Heart left ventricle (tissue), 16 donors: ENCODE results near the gene RNU5D-1. TPM values are rescaled to one million over a fixed set of nuclear protein-coding genes. Genes with fewer than 3 reads are reported as not detected.
A peak's percentile ranks its signal among the peaks of the same experiment; 100 is the strongest.

Source experiments
- ATAC-seq, 4 donors: fragments of 200-7000 bp; cut with Tn5 transposase; one replicate each; pipeline ENCODE4 v1.9.1; 2020 to 2022; ENCODE audit warnings: moderate library complexity in 4 of 4, mild to moderate bottlenecking in 3 of 4, moderate number of reproducible peaks in 1 of 4
- DNase-seq, 5 donors: peaks; one replicate each; pipeline ENCODE4 v3.0.0-alpha.2; 2020
- H3K27ac ChIP-seq, 12 donors: fragments of 200-600 bp; sonication (generic) in 4 of 12; one replicate each; pipeline versions ENCODE4 v1.5.0 to v1.8.0; 2016 to 2022; ENCODE audit warnings: mild to moderate bottlenecking in 2 of 12
- H3K27me3 ChIP-seq, 9 donors: fragments of 200-600 bp; sonication (generic) in 2 of 9; one replicate each; pipeline versions ENCODE4 v1.5.1 to v1.8.0; 2016 to 2022; ENCODE audit warnings: mild to moderate bottlenecking in 3 of 9
- H3K36me3 ChIP-seq, 9 donors: fragments of 200-600 bp; sonication (generic) in 2 of 9; one replicate each; pipeline versions ENCODE4 v1.5.0 to v1.8.0; 2018 to 2022; ENCODE audit warnings: mild to moderate bottlenecking in 2 of 9
- H3K4me1 ChIP-seq, 12 donors: fragments of 200-600 bp; sonication (generic) in 4 of 12; one replicate each; pipeline versions ENCODE4 v1.5.0 to v1.8.0; 2016 to 2022; ENCODE audit warnings: mild to moderate bottlenecking in 3 of 12
- H3K4me3 ChIP-seq, 12 donors: fragments of 200-600 bp; sonication (generic) in 4 of 12; one replicate each; pipeline versions ENCODE4 v1.5.0 to v1.8.0; 2017 to 2022; ENCODE audit warnings: mild to moderate bottlenecking in 9 of 12, moderate library complexity in 4 of 12
- H3K9me3 ChIP-seq, 12 donors: fragments of 200-600 bp; sonication (generic) in 4 of 12; one replicate each; pipeline versions ENCODE4 v1.5.0 to v1.8.0; 2016 to 2022; ENCODE audit warnings: mild to moderate bottlenecking in 1 of 12
- POLR2A ChIP-seq, 2 donors: fragments of 450-650 bp; IDR thresholded peaks; one replicate each; pipeline ENCODE4 v1.6.1; 2017; ENCODE audit warnings: antibody characterized with exemption in 2 of 2, mild to moderate bottlenecking in 2 of 2, moderate library complexity in 2 of 2
- WGBS, 4 donors: extraction: QIAGEN DNeasy Blood & Tissue Kit in 2 of 4; methylation state at CpG; one replicate each; pipeline versions ENCODE4 v1.1.5 to v1.1.7; 2013 to 2018; 5-methylcytosine and 5-hydroxymethylcytosine counted together
- intact Hi-C, 10 donors: fragments of 100-400 bp; cut with DNase I; formaldehyde crosslinking; loops; one replicate each; pipeline versions ENCODE4 v1.11.1 to v1.14.2; 2022
- polyA plus RNA-seq, 2 donors: library from polyadenylated mRNA; stranded (reverse); fragments of 200-250 nt; gene quantifications; one replicate each; pipeline ENCODE4 v1.2.3, GENCODE V29; 2013
- total RNA-seq, 9 donors: library from RNA; depleted of rRNA in 2 of 9; stranded (reverse); fragments of >200 nt in 2 of 9; fragmentation: NEBNext Ultra II Directional in 3 of 9; extraction: Animal tissue kit (Norgen Biotek cat#: 25700) in 3 of 9; gene quantifications; one replicate each; pipeline versions ENCODE4 v1.1.0 to v1.2.4, GENCODE V29; 2016 to 2023
- TF ChIP-seq, protein P1 (sequence below), 12 donors: fragments of 200-600 bp; sonication (generic) in 4 of 12; IDR thresholded peaks; one replicate each; pipeline versions ENCODE4 v1.5.0 to v1.8.0; 2018 to 2022; ENCODE audit warnings: antibody characterized with exemption in 12 of 12, mild to moderate bottlenecking in 5 of 12
- donor health status: ischemic (EF 13 %, LVEDD 7.1; RV severe dilation, severe dysfunction).
- donor health status: healthy with polysubstance abuse.
- donor health status: DM: no; HTN: yes; CAD: no.
- donor health status: DM: no; HTN: no; CAD: no.
- donor health status: ischemic (EF 25% LVEDD 6.9; RV normal size, moderate dysfunction).
- donor health status: ischemic (EF 25% LVEDD 5.7; RV mildly dilated, moderate dysfunction).
- donor health status: healthy.
- donor health status: DM: yes; HTN: yes; CAD: no.
- donor health status: ischemic (EF 35%, LVEDD 5.7; RV mildly dilated, moderate dysfunction).
- donor health status: nonischemic (EF 11% LVEDD 7.7; RV severe dilation, severe dysfunction).
- donor health status: DM: yes; HTN: yes; CAD: no.
- donor health status: PGD.
- donor health status: ischemic (EF 29% LVEDD 5.4; RV normal size, mild dysfunction).
- donor health status: nonischemic (EF 23%, LVEDD 6.1; RV moderate dilation, normal function).

Gene RNU5D-1
- total and polyA plus RNA-seq, 11 donors: not detected

DNA sequence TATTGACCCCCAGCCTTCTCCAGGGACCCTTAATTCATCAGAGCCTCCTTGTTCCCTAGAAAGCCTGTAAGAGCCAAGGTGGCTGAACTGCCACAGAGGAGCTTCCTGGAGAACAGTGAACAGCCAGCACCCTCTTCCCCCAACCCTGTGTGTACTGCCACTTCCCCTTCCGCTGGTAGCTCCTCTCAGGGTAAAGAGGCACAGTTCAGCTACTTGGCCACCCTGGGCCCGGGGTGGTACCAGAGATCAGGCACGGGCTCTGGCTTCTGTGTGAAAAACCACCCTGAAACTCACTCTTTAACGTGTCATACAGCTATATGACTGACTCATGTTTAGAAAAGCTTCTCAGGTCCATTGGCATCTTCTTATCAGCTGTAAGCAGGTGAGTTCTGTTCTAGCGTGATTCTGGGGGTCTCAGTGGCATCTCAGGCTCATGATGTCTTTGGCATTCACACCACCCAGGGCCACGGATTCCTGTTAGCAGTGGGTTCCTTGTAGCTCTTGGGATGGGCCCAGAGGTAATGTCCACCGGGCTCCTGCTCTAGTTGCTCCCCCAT lies 34.1 kb downstream of the RNU5D-1 start:
- Histone ChIP-seq H3K4me1 (peaks cover 0 to 17% (median 0%) of the 10 kb centered on the region in 12 donors), H3K9me3 (no peaks in the 10 kb centered on the region), H3K27me3 (no peaks in the 10 kb centered on the region), H3K4me3 (no peak overlapping the region), H3K36me3 (no peaks in the 10 kb centered on the region), H3K27ac (no peak overlapping the region)
- DNase-seq: no peak
- intact Hi-C loops: no loop called here
- 72 to 83% (median 77%) methylated on average over 7 of the region's 7 CpGs for WGBS, 4 donors
- peak in 3 of 4 donors; percentile 41 to 72 (median 47) for ATAC-seq
- no peak for TF ChIP-seq POLR2A (IDR thresholded peaks at IDR 0.05)
- TF ChIP-seq, protein P1, sequence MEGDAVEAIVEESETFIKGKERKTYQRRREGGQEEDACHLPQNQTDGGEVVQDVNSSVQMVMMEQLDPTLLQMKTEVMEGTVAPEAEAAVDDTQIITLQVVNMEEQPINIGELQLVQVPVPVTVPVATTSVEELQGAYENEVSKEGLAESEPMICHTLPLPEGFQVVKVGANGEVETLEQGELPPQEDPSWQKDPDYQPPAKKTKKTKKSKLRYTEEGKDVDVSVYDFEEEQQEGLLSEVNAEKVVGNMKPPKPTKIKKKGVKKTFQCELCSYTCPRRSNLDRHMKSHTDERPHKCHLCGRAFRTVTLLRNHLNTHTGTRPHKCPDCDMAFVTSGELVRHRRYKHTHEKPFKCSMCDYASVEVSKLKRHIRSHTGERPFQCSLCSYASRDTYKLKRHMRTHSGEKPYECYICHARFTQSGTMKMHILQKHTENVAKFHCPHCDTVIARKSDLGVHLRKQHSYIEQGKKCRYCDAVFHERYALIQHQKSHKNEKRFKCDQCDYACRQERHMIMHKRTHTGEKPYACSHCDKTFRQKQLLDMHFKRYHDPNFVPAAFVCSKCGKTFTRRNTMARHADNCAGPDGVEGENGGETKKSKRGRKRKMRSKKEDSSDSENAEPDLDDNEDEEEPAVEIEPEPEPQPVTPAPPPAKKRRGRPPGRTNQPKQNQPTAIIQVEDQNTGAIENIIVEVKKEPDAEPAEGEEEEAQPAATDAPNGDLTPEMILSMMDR (IDR thresholded peaks at IDR 0.05): no peak

DNA sequence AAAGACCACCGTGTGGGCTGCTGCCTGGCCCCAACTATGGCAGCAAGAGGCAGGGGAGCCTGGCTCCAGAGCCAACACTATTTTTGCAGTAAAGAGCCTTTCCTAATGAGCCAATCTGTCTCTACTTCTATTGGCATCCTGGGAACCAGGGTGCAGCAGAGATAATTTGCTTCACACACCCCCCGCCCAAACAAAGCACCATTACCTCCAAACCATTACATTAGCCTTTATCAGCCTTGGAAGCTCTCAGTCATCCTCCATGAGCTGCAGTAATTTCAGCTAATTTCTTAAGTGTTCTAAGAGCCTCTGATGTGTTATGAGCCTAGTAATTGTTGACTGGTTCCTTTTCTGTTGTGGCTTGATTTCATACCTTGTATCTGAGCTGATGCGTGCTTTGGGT lies 34.9 kb downstream of the RNU5D-1 start:
- intact Hi-C loops: no loop called here
- no peak for ATAC-seq
- Histone ChIP-seq H3K36me3 (no peaks in the 10 kb centered on the region), H3K27ac (no peak overlapping the region), H3K27me3 (no peaks in the 10 kb centered on the region), H3K4me3 (no peak overlapping the region), H3K9me3 (no peaks in the 10 kb centered on the region), H3K4me1 (peaks cover 0 to 17% (median 0%) of the 10 kb centered on the region in 12 donors)
- TF ChIP-seq, protein P1 (IDR thresholded peaks at IDR 0.05): no peak
- no peak for TF ChIP-seq POLR2A (IDR thresholded peaks at IDR 0.05)
- no peak for DNase-seq
- 81 to 86% (median 85%) methylated on average over 3 of the region's 3 CpGs for WGBS, 4 donors

- WGBS, 4 donors: 90 to 94% (median 93%) methylated on average over 4 of the region's 4 CpGs
- Histone ChIP-seq H3K9me3 (no peaks in the 10 kb centered on the region), H3K36me3 (no peaks in the 10 kb centered on the region), H3K27me3 (no peaks in the 10 kb centered on the region), H3K4me1 (peaks cover 0 to 17% (median 0%) of the 10 kb centered on the region in 12 donors), H3K4me3 (no peak overlapping the region), H3K27ac (no peak overlapping the region)
- ATAC-seq (no peak), DNase-seq (no peak)
- TF ChIP-seq, protein P1 (IDR thresholded peaks at IDR 0.05): no peak
- no peak for TF ChIP-seq POLR2A (IDR thresholded peaks at IDR 0.05)
- intact Hi-C loops: no loop called here
Measured at GRCh38 chr1:44695671-44696070, 35.3 kb downstream of the RNU5D-1 start.

- intact Hi-C loops: no loop called here
- no peak overlapping the region for H3K4me3 ChIP-seq
- DNase-seq (no peak), ATAC-seq (no peak)
- TF ChIP-seq, protein P1 (IDR thresholded peaks at IDR 0.05): no peak
- TF ChIP-seq POLR2A (IDR thresholded peaks at IDR 0.05): no peak
- 92 to 94% (median 92%) methylated on average over 6 to 7 of the region's 7 CpGs for WGBS, 4 donors
- H3K4me1 ChIP-seq: peaks cover 0 to 17% (median 0%) of the 10 kb centered on the region in 12 donors
- H3K9me3 ChIP-seq: no peaks in the 10 kb centered on the region
- no peaks in the 10 kb centered on the region for H3K36me3 ChIP-seq
- H3K27me3 ChIP-seq: no peaks in the 10 kb centered on the region
- H3K27ac ChIP-seq: no peak overlapping the region
Measured at GRCh38 chr1:44694863-44695478, 36.0 kb downstream of the RNU5D-1 start.
